Measurements from ENCODE around the gene NTN5.
A peak's percentile ranks its signal among the peaks of the same experiment; 100 is the strongest.
"Not testable (repeated sequence)": the region's sequence is repeated elsewhere in the genome, so short reads cannot be mapped to it uniquely, and the experiment has no call there.

NTN5 gene, protein sequence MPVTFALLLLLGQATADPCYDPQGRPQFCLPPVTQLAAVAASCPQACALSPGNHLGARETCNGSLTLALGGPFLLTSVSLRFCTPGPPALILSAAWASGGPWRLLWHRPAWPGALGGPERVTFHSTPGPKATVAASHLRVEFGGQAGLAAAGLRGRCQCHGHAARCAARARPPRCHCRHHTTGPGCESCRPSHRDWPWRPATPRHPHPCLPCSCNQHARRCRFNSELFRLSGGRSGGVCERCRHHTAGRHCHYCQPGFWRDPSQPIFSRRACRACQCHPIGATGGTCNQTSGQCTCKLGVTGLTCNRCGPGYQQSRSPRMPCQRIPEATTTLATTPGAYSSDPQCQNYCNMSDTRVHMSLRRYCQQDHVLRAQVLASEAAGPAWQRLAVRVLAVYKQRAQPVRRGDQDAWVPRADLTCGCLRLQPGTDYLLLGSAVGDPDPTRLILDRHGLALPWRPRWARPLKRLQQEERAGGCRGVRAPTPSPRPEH

GRCh38 chr19:48672994-48673393 lies at the start of gene NTN5:
Gene NTN5 (minus strand): TSS chr19:48673017. CDS start chr19:48670986, 2,031 bp downstream.
- DNase-seq, result no peak

- no peak for DNase-seq
These were observed 49.4 kb upstream of the NTN5 start for GRCh38 chr19:48722196-48722708.

DNA sequence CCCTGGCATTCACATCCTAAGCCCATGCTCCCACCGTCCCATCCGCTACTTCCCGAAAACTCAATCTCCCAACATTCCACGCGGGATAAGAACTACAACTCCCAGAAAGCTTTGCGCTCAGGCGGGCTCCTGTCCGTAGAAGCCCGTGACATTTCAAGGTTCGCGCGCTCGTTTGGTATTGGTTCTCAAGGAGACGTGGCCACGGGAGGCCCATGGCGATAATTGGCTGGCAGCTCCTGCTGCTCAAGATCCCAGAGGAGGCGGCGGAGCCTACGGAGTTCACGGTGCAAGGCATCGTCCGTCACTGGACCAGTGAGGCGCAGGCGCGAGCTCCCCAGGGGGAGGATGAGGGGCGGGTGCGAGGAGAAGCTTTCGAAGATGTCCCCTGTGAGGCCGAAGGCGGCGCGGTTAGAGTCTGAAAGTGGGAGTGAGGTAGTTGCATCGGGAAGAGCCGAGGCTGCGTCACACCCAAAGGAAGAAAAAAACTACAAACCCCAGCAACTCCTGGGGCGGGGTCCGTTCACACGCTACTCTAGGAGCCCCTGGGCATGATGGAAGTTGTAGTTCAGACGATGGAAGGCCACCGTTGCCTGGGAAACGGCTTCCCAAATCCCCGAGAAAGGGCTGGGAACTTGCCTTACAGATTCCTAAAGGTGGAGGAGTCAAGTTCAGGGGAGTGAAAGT lies 47.9 kb upstream of the NTN5 start:
- DNase-seq, result peak; percentile 98

GRCh38 chr19:48720251-48720612 lies 47.4 kb upstream of the NTN5 start:
- DNase-seq, result no peak

DNA sequence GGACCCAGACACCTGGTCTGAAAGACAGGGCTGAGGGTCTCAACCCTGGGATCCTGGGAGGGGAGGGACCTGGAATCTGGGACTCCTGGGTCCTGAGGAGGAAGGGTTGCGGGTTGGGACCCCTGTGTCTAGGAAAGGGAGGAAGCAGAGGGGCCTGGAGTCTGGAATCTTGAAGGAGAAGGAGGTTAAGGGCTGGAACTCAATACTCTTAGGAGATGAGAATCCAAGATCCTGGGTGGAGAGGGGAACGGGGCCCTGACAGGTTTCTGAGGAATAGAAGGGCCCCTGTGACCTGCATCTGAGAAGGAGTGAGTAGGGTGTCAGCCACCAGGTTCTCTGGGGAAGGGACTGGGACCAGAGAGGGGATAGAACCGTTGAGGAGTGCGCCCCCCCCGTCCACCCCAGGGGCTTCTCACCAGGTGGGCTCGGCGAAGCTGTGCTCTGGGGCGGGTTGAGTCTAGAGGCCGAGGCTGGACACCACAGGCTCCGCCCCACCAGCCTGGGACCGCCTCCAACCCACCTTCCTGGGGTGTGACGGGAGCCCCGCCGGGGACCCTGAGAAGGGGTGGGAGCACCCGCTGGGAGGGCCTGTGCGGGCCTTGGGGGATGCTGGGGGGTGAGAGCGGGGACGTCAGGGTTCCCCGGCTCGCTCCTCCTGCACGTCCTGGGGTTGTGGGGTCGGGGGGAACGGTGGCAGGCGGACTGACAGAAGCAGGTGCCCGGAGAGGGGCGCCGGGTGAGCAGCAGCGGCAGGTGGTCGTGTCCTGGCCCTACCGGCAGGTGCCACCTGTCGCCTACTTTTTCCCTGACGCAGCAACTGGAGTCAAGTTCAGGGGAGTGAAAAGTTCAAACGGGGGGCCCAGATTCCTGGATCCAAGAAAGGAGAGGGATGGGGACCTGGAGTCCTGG lies 46.7 kb upstream of the NTN5 start, which contains the start of gene MAMSTR:
MAMSTR (minus strand) TSS at position 463 of the 909 bp plus-strand sequence. CDS start 694 bp downstream, outside the sequence.
- DNase-seq, result no peak

GRCh38 chr19:48718711-48719231 lies 46.0 kb upstream of the NTN5 start:
- no peak for DNase-seq

- DNase-seq, result not testable (repeated sequence)
These were observed 45.3 kb upstream of the NTN5 start for GRCh38 chr19:48718106-48718505.

DNA sequence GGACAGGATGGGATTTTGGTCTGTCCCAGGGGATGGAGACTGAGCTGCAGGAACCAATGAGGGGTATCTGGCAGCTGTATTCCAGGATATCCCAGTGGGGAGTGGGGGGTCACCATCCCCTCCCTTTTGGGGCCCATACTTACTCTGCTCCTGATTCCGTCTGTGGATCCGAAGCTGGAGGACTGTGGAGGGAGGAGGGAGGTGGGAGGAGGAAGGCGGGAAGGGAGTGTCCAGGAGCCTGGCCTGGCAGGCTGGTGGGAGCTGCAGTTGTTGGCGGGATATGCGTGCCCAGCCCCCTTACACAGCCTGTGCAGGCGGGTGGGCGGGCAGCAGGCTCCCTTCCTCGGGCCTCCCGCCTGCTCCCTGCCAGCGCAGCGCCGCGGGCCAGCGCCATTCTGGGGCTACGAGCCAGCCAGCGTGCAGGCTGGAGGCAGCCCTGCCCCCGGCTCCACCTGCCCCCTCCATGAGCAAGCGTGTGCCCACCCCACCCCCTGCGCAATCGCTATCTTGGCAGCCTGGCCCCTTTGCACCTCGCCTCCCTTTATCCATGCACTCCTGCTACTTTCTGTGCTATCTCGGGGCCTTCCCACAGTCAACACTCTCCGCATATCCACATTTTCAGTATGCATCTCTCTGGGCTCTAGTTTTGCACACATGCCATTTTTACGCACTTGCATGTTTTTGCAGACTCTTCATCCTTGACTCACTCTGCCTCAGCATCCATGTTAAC lies 43.9 kb upstream of the NTN5 start:
- no peak for DNase-seq

DNA sequence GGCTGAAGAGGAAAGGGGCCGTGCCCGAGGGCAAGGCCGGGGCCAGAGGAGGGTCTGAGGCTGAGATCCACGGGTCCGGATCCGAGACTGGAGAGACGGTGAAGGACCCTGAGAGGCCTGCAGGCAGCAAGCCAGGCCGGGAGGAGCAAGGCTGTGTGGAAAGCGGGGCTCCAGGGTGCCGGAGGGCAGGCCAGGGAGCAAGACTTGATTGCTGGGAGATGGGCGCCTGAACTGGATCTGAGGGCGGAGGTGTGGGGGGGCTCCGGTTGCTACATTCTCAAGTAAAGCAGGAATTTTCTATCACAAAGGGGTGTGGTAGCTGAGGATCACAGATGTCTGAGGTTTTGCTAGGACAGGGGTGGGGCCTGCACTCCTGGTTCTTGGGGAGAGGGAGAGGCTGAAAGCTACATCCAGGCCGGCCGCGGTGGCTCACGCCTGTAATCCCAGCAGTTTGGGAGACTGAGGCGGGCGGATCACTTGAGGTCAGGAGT lies 42.9 kb upstream of the NTN5 start:
- DNase-seq, result no peak

DNA sequence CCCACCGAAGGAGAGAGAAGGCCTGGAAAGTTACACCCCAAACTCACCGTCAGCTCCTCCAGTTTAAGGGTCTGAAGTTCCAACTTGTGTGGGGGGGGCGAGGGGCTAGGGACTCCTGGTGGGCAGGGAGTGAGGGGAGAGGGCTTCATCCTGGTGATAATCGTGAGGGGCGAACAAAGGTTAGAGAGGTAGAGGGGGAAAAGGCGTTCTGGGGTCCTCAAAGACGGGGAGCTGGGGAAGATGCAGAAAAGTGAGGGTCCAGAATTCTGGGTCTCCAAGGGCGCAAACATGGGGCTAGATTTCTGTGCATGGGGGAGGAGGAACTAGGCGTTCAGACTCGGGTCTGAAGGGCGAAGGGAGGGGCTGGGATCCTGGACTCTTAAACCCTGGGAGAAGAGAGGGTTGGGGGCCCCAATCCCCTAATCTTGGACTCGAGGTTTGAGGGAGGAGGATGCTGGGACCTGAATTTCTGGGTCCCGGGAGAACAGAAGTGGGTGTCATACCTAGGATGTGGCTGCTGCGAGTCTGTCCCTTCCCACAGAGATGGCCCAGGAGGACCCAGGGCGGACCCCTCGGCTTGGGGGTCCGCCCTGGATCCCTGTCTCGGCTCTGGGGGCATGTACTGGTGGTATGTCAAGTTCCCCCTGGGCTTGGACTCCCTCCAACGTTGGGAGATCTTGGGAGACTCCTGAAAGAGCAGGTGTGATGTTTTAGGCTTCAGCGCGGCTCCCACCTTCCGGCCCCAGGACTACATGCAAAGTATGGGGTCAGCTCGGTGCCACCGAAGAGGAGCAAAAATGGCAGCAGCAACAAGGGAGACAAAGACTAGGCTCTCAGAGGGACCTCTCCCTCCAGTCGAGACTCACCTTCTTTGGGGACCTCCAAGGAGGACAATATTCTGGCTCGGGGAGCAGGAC lies 42.2 kb upstream of the NTN5 start:
- no peak for DNase-seq

GRCh38 chr19:48713864-48714755 lies 41.3 kb upstream of the NTN5 start:
- peak; percentile 99 for DNase-seq

DNA sequence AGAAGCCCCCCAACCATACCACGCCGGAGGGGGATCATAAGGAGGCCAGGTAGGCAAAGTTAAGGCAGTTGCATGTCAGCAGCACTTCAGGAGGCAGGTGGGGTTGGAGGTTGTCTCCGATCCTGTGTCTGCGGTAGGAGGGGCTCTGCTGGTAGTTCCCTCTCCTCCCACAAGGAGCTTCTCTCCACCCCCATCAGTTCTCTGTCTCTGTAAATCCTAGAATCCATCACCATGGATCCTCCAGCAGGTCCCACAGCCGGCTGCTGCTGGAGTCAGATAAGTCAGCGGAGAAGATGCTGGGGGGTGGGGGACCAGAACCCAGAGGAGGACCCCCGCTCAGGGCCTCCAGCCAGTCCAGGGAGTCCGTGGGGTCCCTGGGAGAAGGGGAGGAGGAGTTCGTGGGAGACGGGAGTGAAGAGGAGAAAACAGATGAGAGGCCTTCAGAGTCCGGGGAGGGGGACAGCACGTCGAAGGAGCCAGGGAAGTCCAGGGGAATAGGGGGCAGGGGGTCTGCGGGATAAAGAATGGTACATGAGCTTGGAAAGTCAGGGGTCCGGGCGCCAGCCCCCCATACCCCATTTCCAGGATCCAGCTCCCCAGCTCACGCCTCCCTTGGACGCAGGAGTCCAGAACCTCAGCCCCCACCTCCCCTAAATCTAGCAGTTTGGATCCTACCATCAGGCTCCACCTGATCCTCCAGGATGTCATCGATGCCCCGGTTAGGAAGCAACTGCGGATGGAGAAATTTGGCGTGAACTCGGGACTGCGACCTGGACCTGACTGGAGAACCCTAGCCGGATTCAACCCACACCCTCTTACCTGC lies 40.4 kb upstream of the NTN5 start:
- peak; percentile 14 for DNase-seq

DNA sequence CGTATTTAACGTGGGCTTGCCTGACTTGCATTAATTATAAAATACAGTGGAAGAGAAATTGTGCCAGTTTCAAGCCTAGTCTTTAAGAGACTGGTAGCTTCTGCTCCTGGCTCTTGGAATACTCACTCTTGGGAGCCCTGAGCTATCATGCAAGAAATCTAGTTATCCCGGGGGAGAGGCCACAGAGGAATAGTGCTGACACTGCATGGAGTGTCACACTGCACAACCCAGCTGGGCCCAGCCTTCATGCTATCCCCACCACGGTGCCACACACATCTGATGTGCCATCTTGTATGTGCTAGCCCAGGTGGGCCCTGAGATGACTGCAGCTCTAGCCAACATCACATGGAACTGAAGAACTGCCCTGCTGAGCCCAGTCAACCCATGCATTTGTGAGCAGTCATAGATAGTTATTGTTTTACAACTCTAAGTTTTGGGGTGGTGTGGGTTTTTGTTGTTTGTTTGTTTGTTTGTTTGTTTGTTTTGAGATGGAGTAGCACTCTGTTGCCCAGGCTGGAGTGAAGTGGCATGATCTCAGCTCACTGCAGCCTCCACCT lies 38.4 kb upstream of the NTN5 start:
- DNase-seq, result no peak

- DNase-seq, result no peak
These were observed 35.7 kb upstream of the NTN5 start for GRCh38 chr19:48708471-48708870.

DNA sequence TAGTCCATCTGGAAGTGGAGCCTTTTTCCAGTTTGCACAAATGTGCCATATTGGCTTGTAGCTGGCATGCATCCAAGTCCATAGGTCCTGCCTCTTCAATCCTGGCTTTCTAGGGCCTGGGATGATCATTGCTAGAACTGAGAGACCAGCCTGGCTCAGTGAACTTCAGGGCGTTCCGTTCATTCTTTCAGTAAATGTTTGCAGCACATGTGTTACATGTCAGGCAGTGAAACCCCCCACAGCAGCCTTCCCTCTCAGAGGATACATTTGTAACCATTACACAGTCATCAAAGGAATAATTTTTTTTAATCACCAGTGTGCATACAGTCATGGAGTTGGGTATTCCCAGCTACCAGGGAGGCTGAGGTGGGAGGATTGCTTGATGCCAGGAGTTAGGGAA lies 32.6 kb upstream of the NTN5 start:
- no peak for DNase-seq

DNA sequence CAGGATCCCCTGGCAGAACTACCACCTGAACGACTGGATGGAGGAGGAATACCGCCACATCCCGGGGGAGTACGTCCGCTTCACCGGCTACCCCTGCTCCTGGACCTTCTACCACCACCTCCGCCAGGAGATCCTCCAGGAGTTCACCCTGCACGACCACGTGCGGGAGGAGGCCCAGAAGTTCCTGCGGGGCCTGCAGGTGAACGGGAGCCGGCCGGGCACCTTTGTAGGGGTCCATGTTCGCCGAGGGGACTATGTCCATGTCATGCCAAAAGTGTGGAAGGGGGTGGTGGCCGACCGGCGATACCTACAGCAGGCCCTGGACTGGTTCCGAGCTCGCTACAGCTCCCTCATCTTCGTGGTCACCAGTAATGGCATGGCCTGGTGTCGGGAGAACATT lies 30.5 kb upstream of the NTN5 start:
- no peak for DNase-seq

- no peak for DNase-seq
These were observed 29.9 kb upstream of the NTN5 start for GRCh38 chr19:48702701-48703100.

DNA sequence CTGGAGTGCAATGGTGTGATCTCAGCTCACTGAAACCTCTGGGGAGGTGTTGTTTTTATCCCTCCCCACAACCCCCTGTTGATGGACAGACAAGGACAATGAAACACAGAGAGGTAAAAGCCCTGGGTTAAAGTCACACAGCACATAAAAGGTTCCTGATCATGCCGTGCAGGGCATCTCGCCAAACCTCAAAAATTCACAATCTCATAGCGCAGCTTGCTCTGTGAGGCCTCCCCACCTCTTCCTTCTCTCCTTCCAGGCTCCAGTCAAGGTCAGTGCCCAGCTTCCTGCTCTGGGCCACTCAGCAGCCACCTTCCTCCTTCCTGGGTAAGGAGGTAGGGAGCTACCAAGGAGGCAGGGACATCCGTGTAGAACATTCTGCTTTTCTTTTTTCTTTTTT lies 25.2 kb upstream of the NTN5 start:
- DNase-seq, result no peak

Measured in NCI-H748 treated with DMSO at 0.1 percent for 48 hours (cell line).